CD4-positive, CD25-positive, alpha-beta regulatory T cell (primary cell): ENCODE measurements around the gene CDCA7L. TPM values are rescaled to one million over a fixed set of nuclear protein-coding genes. Genes with fewer than 3 reads are reported as not detected.

Source experiments
- ATAC-seq, 2 donors: fragments of 150-1000 bp; cut with Tn5 transposase; one replicate each; pipeline ENCODE4 v1.10.0; 2021; ENCODE audit warnings: low read depth in 2 of 2, moderate number of reproducible peaks in 2 of 2, moderate library complexity in 1 of 2
- DNase-seq, 3 donors: peaks; one replicate each; pipeline versions ENCODE4 v3.0.0 to v3.0.0-alpha.2; 2012 to 2022; ENCODE audit warnings: mixed read lengths in 1 of 3
- H3K27ac ChIP-seq: one replicate; pipeline ENCODE4 v1.7.0; 2013; ENCODE audit warnings: mild to moderate bottlenecking, low read length; ENCODE audit not compliant: insufficient read depth, poor library complexity, severe bottlenecking
- H3K27me3 ChIP-seq: one replicate; pipeline ENCODE4 v1.7.0; 2013; ENCODE audit warnings: low read length; ENCODE audit not compliant: control insufficient read depth, insufficient read depth
- H3K36me3 ChIP-seq: one replicate; pipeline ENCODE4 v1.7.0; 2013; ENCODE audit warnings: mild to moderate bottlenecking, low read length, moderate library complexity; ENCODE audit not compliant: control insufficient read depth, insufficient read depth
- H3K4me1 ChIP-seq: 2 replicates; pipeline ENCODE4 v1.7.0; 2013; ENCODE audit warnings: mild to moderate bottlenecking, low read length; ENCODE audit not compliant: insufficient read depth, control insufficient read depth, poor library complexity, severe bottlenecking
- H3K4me3 ChIP-seq: one replicate; pipeline ENCODE4 v1.7.0; 2013; ENCODE audit warnings: low read depth, mild to moderate bottlenecking, low read length, moderate library complexity
- H3K9me3 ChIP-seq, 2 experiments: 1 replicate in 1 of 2; 2 replicates in 1 of 2; pipeline ENCODE4 v1.7.0; 2013; ENCODE audit warnings: low read length in 2 of 2, mild to moderate bottlenecking in 1 of 2, moderate library complexity in 1 of 2; ENCODE audit not compliant: control insufficient read depth in 2 of 2
- H3K27ac Mint-ChIP-seq, 3 donors: one replicate each; pipeline ENCODE4 v1.8.0; 2020 to 2022; ENCODE audit warnings: mild to moderate bottlenecking in 3 of 3, mixed read lengths in 3 of 3, moderate library complexity in 2 of 3
- H3K27me3 Mint-ChIP-seq: one replicate; pipeline ENCODE4 v1.8.0; 2022; ENCODE audit warnings: mild to moderate bottlenecking, mixed read lengths
- H3K36me3 Mint-ChIP-seq: one replicate; pipeline ENCODE4 v1.8.0; 2020; ENCODE audit warnings: mixed read lengths
- H3K4me1 Mint-ChIP-seq, 4 donors: one replicate each; pipeline ENCODE4 v1.8.0; 2020 to 2022; ENCODE audit warnings: mixed read lengths in 4 of 4, mild to moderate bottlenecking in 1 of 4
- H3K4me3 Mint-ChIP-seq, 4 donors: one replicate each; pipeline ENCODE4 v1.8.0; 2020 to 2022; ENCODE audit warnings: mild to moderate bottlenecking in 4 of 4, mixed read lengths in 4 of 4, moderate library complexity in 3 of 4
- H3K9me3 Mint-ChIP-seq, 7 donors: one replicate each; pipeline ENCODE4 v1.8.0; 2020 to 2022; ENCODE audit warnings: mixed read lengths in 7 of 7, mild to moderate bottlenecking in 3 of 7, moderate library complexity in 2 of 7
- polyA plus RNA-seq, 4 donors: library from polyadenylated mRNA; unstranded; fragments of 300-500 nt; fragmentation: Illumina TruSeq; gene quantifications; one replicate each; pipeline ENCODE4 v1.2.3, GENCODE V29; 2021
- total RNA-seq: library from RNA; stranded (reverse); gene quantifications from one replicate; pipeline ENCODE4 v1.2.3, GENCODE V29; 2022

The CDCA7L gene
- total and polyA plus RNA-seq, 5 donors from 2014 or later, result 8.3 to 33.1 (median 22.8) TPM

GRCh38 chr7:21943436-21943835 lies 2.3 kb downstream of the CDCA7L start:
- Mint-ChIP-seq H3K27me3 (peaks cover 11% of the 10 kb centered on the region), H3K27ac (no peak overlapping the region), H3K4me3 (peak overlapping the region; percentile 46 to 66 (median 54)), H3K9me3 (no peaks in the 10 kb centered on the region), H3K4me1 (peaks cover 18 to 75% (median 53%) of the 10 kb centered on the region in 4 donors), H3K36me3 (no peaks in the 10 kb centered on the region)
- Histone ChIP-seq H3K27ac (no peak overlapping the region), H3K9me3 (no peaks in the 10 kb centered on the region), H3K27me3 (no peaks in the 10 kb centered on the region), H3K4me1 (peaks cover 38% of the 10 kb centered on the region), H3K36me3 (no peaks in the 10 kb centered on the region), H3K4me3 (peak overlapping the region; percentile 33)
- ATAC-seq (no peak), DNase-seq (no peak)

DNA sequence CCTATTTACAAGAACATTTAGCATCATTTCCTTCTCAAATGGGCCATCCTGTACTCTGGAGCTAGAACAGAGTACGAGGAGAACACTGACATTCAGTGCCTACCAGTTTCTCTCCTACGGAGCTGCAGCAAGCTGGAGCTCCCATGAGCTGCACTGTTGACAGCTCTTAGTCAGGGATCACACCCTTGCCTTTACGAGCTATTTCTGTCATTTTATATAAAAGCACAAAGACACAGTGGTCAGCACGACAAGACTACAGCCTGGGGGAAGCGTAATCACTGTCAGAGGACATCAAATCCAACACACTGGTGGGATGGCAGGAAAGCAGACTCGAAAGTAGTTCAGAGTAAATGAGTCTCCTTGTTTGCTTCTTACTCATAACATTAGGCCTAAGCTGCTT lies 2.7 kb downstream of the CDCA7L start:
- H3K4me1 ChIP-seq, result peaks cover 38% of the 10 kb centered on the region
- no peaks in the 10 kb centered on the region for H3K9me3 ChIP-seq
- no peaks in the 10 kb centered on the region for H3K27me3 ChIP-seq
- ATAC-seq (no peak), DNase-seq (no peak)
- H3K36me3 ChIP-seq, result no peaks in the 10 kb centered on the region
- H3K27ac Mint-ChIP-seq, result no peak overlapping the region
- H3K27ac ChIP-seq, result no peak overlapping the region
- H3K27me3 Mint-ChIP-seq, result peaks cover 6% of the 10 kb centered on the region
- peaks cover 22 to 76% (median 54%) of the 10 kb centered on the region in 4 donors for H3K4me1 Mint-ChIP-seq
- no peak overlapping the region for H3K4me3 ChIP-seq
- peak overlapping the region; percentile 27 to 75 (median 58) for H3K4me3 Mint-ChIP-seq
- no peaks in the 10 kb centered on the region for H3K36me3 Mint-ChIP-seq
- H3K9me3 Mint-ChIP-seq, result no peaks in the 10 kb centered on the region

DNA sequence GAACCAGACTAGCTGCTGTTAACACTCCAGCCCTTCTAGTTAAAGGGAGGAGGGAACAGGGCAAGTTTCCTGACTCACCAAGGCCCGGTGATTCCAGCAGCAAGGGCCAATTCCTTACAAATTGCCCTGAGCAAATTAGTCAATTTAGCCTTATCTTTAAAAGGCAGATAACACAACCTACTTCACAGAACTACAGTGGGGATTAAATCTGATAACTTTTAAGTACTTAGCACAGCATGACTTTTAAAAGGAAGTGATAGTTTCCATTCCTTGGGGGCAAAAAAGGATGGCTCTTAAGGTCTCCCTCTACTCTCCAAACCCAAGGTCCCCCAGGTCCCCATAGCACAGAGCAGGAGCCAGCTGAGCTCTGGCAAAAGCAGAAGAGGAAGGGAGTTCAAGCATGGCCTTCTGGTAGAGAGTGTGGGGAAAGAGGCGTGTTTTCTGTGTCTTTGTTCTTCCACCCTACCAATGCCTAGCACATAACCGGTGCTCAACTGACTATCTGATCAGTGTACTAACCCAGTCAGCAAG lies 4.0 kb downstream of the CDCA7L start:
- Histone ChIP-seq H3K27ac (no peak overlapping the region), H3K36me3 (no peaks in the 10 kb centered on the region), H3K4me3 (no peak overlapping the region), H3K9me3 (no peaks in the 10 kb centered on the region), H3K4me1 (peaks cover 38% of the 10 kb centered on the region), H3K27me3 (no peaks in the 10 kb centered on the region)
- peaks cover 26 to 66% (median 48%) of the 10 kb centered on the region in 4 donors for H3K4me1 Mint-ChIP-seq
- H3K36me3 Mint-ChIP-seq, result peaks cover 5% of the 10 kb centered on the region
- H3K4me3 Mint-ChIP-seq, result peak overlapping the region; percentile 8 to 75 (median 31)
- DNase-seq (peak in 2 of 3 donors; percentile 5 to 64), ATAC-seq (peak; percentile 19 to 29)
- no peaks in the 10 kb centered on the region for H3K27me3 Mint-ChIP-seq
- H3K9me3 Mint-ChIP-seq, result peaks cover 0 to 2% (median 0%) of the 10 kb centered on the region in 7 donors
- peak overlapping the region in 1 of 3 donors; percentile 42 for H3K27ac Mint-ChIP-seq

- Histone ChIP-seq H3K36me3 (no peaks in the 10 kb centered on the region), H3K27ac (no peak overlapping the region), H3K9me3 (no peaks in the 10 kb centered on the region), H3K4me1 (peaks cover 27% of the 10 kb centered on the region), H3K27me3 (no peaks in the 10 kb centered on the region), H3K4me3 (no peak overlapping the region)
- Mint-ChIP-seq H3K27ac (peak overlapping the region in 2 of 3 donors; percentile 62 to 68), H3K4me3 (peak overlapping the region in 2 of 4 donors; percentile 2 to 36), H3K27me3 (no peaks in the 10 kb centered on the region), H3K36me3 (peaks cover 12% of the 10 kb centered on the region), H3K9me3 (peaks cover 0 to 4% (median 0%) of the 10 kb centered on the region in 7 donors), H3K4me1 (peaks cover 26 to 71% (median 50%) of the 10 kb centered on the region in 4 donors)
- no peak for DNase-seq
- ATAC-seq, result no peak
These were observed 5.8 kb downstream of the CDCA7L start for GRCh38 chr7:21939858-21940372.

DNA sequence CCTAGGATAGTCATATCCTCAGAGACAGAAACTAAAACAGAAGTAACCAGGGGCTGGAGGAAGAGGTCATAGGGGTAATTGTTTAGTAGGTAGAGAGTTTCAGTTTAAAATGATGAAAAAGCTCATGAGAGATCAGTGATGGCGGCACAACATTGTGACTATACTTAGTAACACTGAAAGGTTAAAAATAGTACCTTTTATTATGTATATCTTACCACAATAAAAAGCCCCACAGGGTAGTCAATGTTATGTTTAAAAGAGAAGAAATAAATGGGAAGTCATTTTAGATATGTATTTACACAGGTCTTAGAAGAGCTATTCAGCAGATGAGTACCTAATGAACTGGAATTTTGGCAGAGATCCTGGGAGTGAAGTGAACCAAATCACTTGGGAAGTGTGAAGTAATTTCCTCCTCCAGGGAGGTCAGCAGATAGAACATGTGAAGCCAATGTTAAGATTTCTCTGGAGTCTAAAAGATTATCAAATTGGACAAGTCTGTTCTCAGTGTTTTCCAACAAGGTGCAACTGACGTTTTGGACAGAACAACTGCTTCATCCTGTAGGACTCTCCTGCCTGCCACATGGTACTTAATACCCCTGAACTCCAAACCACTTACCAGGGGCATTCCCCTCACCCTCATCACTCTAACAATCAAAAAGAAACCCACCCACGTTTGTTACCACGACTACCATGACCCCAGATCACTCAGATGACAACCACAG lies 6.4 kb downstream of the CDCA7L start:
- Histone ChIP-seq H3K9me3 (no peaks in the 10 kb centered on the region), H3K27me3 (no peaks in the 10 kb centered on the region), H3K27ac (no peak overlapping the region), H3K4me3 (no peak overlapping the region), H3K36me3 (no peaks in the 10 kb centered on the region), H3K4me1 (peaks cover 21% of the 10 kb centered on the region)
- H3K36me3 Mint-ChIP-seq, result peaks cover 15% of the 10 kb centered on the region
- peak overlapping the region in 2 of 3 donors; percentile 62 to 68 for H3K27ac Mint-ChIP-seq
- H3K9me3 Mint-ChIP-seq, result peaks cover 0 to 8% (median 0%) of the 10 kb centered on the region in 7 donors
- H3K4me1 Mint-ChIP-seq, result peaks cover 32 to 74% (median 52%) of the 10 kb centered on the region in 4 donors
- H3K4me3 Mint-ChIP-seq, result peak overlapping the region in 3 of 4 donors; percentile 2 to 43 (median 36)
- no peaks in the 10 kb centered on the region for H3K27me3 Mint-ChIP-seq
- DNase-seq (peak in 1 of 3 donors; percentile 52), ATAC-seq (peak; percentile 23 to 36)

DNA sequence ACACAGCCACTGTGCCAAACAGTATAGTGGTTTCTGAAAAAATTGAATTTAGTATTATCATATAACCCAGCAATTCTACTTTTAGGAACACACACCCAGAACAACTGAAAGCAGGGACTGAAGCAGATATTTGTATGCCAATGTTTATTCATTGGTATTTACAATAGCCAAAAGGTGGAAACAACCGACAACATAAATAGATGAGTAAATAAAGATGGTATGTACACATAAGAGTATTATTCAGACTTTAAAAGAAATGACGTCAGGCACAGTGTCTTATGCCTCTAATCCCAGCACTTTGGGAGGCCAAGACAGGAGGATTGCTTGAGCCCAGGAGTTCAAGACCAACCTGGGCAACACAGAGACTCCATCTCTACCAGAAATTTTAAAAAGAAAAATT lies 7.2 kb downstream of the CDCA7L start:
- Mint-ChIP-seq H3K36me3 (peaks cover 15% of the 10 kb centered on the region), H3K9me3 (peaks cover 0 to 8% (median 2%) of the 10 kb centered on the region in 7 donors), H3K4me3 (peak overlapping the region in 1 of 4 donors; percentile 25), H3K27ac (no peak overlapping the region), H3K4me1 (peaks cover 35 to 71% (median 51%) of the 10 kb centered on the region in 4 donors), H3K27me3 (no peaks in the 10 kb centered on the region)
- Histone ChIP-seq H3K4me3 (no peak overlapping the region), H3K9me3 (no peaks in the 10 kb centered on the region), H3K27me3 (no peaks in the 10 kb centered on the region), H3K36me3 (no peaks in the 10 kb centered on the region), H3K27ac (no peak overlapping the region), H3K4me1 (peaks cover 15% of the 10 kb centered on the region)
- no peak for DNase-seq
- no peak for ATAC-seq

DNA sequence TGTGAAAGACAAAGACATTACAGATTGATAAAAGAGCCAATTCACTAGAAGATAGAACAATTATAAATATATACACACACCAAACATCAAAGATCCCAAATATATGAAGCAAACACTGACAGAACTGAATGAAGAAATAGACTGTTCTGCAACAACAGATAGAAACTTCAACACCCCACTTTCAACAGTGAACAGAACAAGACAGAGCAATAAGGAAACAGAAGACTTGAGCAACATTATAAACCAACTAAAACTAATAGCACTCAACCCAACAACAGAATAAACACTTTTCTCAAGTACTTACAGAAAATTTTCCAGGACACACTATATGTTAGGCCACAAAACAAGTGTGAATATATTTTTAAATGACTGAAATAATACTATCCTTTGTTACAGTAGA lies 10.9 kb downstream of the CDCA7L start:
- Mint-ChIP-seq H3K27ac (no peak overlapping the region), H3K4me3 (peak overlapping the region in 1 of 4 donors; percentile 48), H3K36me3 (peaks cover 18% of the 10 kb centered on the region), H3K9me3 (peaks cover 0 to 10% (median 3%) of the 10 kb centered on the region in 7 donors), H3K4me1 (peaks cover 25 to 43% (median 28%) of the 10 kb centered on the region in 4 donors), H3K27me3 (no peaks in the 10 kb centered on the region)
- DNase-seq (no peak), ATAC-seq (no peak)
- Histone ChIP-seq H3K27ac (no peak overlapping the region), H3K9me3 (no peaks in the 10 kb centered on the region), H3K4me1 (no peaks in the 10 kb centered on the region), H3K4me3 (no peak overlapping the region), H3K36me3 (no peaks in the 10 kb centered on the region), H3K27me3 (no peaks in the 10 kb centered on the region)
